HG03378 (cell line): Measurements from ENCODE around the gene SAP25.
"Not testable (repeated sequence)": the region's sequence is repeated elsewhere in the genome, so short reads cannot be mapped to it uniquely, and the experiment has no call there.

Experiments used
- ATAC-seq: cut with Tn5 transposase; IDR thresholded peaks from one replicate; pipeline ENCODE4 v1.9.1; 2021; ENCODE audit warnings: mild to moderate bottlenecking, moderate library complexity; ENCODE audit not compliant: unreplicated experiment

SAP25 gene

DNA sequence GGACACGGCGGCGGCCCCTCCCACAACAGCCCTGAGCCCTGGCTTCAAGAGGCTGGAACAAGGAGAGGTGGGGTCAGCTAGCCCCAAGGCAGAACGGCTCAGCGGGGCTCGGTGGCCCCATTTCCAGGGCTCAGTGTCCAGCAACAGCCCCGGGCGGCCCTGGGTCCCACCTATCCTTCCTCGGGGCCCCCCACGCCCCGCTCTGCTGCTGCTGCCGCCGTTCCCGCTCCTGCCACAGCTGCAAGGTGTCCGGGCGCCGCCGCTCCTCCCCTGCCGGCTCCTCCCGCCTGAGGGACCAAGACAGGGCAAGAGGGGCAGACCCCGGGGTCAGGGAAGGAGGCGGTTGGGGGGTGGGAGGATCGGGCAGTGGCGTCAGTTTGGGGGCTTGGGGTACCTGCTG is 3.4 kb upstream of the SAP25 start:
- ATAC-seq = no peak

DNA sequence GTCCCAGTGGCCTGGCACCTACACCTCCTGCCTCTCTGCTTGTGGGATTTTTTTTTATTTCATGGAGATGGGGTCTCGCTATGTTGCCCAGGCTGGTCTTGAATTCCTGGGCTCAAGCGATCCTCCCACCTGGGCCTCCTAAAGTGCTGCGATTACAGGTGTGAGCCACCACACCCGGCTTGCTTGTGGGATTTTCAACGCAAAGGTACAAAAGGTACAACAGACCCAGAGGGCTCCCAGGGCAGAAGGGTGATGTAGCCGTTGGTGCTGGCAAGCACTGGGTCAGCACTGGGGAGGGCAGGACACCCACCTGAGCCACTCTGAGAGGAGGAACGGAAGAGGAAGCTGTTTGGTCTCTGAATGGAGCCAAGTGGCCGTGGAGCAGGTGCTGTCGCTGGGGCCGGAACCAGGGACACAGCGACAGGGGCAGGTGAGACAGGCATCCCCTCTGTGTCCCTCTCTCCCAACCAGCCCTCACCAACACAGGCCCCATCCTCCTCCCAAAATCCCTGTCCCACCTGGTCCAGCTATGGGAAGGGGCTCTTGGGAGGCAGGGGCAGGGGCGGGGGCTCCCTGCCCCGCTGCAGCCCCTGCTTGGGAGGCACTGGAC is 2.8 kb upstream of the SAP25 start:
- no peak for ATAC-seq

DNA sequence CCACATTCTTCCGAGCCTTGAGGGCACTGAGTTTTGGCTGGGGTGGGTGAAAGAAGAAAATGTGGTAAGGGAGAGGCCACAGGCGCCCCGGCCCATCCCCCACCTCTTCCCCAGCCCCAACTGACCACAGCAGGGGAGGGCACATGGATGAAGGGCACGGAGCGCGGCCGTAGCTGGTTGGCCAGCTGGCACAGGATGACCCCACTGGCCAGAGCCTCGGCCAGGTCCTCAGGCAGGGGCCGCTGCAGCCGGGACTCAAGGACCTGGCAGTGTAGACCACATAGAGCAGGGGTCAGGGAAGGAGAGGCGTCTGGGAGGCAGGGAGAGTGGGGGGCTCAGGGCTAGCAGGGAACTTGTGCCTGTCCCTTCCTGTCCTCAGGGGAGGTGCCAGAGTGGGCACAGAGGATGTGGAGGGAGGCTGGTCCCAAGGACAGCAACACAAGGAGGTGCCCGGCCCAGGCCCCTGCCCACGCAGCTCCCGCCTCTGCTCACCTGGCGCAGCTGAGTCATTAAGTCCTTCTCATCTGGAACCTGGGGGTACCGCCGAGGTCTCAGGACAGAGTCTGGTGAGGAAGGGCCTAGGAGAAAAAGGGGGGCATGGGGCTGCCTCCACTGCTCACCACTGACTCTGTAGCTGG is 2.2 kb upstream of the SAP25 start:
- no peak for ATAC-seq

DNA sequence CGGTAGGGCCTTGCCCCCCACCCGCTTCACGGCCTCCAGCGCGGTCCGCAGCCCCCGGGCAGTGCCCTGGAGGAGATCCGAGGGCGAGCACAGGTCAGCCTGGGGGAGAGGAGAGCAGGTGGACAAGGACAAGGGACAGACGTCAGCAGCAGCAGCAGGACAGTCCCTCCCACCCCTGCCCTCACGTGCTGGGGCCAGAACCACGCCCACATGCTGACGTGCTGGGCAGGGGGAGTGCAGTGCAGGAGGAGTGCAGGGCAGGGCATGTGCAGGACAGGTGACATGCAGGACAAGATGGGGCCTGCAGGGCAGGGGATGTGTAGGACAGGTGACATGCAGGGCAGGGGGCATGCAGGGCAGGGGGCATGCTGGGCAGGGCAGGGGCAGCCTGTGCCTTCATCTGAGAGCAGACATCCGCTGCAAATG is 1.5 kb upstream of the SAP25 start:
- ATAC-seq = no peak

DNA sequence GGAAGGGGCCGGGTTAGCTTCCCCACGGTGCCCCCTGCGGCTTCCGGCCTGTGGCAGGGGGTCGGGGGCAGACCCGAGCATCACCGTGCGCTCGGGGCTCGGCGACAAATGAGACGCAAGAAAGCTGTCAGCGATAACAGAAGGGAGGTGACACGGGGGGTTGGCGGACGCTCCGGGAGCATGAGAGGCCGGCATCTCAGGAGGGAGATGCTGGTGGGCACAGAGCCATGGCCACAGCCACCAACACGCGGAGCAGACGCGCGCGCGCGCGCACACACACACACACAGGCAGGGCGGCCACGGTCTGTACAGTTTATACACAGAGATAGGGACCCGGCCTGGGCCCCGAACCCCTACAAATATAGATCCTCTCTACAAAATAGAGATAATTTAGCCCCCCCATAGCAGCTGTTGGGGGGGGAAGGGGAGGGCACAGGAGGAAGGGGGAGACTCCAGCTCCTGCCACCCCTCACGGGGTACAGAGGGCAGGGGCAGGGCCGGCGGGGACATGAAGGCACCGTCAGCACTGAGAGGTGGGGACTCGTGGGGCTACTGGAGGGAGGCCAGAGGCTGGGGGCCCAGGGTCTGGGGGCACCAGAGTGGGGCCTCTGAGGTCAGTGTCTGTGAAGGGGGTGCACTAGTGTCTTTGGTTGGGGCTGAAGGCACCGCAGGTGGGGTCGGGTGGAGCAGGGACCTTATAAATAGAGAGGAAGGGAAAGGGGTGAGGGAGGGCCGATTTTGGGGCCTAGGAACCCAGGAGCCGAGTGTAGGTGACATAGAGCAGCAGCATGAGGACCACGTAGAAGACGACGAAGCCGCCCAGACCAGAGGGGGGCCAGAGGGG is 884 bp upstream of the SAP25 start:
- ATAC-seq = no peak

DNA sequence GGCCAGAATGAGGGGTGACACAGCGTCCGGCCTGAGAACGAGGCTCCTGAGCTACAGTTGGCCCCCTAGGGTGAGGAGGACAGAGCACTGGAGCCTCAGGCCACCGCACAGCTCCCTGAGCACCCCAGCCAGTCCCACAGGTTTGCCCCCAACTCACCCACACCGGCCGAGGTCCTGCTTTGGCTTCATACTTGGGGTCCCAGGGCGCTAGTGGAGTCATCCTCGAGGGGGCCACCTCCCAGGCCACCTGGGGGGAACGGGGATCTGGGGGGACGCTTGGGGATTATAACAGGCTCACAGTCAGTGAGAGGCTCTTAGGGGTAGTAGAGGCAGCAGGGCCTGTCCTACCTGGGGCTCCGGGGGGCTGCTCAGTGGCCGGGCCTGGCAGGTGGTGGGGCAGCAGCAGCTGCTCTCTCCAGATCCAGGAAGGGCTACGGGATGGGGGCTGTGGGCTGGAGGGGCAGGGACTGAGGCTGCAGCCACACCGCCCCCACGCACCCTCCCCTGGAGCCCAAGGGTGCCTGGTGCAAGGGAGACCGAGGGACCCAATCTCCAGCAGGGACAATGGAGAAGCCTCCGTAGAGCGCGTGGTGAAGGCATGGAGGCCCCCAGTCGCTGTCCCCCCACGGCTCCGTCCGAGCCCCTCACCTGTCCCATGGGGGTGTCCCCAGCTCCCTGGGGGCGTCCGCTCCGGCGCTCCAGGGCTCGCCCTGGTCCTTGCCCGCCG is 588 bp downstream of the SAP25 start:
- ATAC-seq = no peak

DNA sequence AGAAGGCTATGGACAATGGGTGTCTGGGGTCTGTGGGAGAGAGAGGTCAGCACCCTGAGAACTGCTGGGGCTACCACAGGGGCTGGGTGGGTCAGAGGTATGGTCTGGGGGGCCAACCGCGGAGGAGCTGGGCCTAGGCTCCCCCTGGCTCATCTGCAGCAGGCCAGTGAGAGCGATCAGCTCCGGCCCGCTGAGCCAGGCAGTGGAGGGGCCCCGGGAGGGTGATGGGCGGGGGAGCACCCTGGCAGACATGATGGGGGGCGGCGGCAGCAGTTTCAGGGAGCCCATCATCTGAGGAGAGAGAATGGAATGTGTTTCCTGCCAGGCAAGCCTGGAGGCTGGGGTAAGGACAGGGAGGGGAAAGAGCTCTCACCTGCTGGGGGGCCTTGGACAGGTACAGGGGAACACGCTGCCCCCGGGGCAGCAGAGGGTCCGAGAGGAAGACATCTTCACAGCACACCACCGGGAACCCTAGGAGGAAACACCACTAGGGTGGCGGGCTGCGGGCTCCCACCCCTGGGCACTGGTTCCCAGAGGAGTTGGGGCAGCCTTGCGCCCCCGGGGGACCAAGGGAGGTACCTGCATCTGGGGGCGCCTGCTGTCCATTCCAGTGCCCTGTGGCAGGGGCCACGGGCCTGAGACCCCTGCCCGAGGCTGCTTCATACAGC is 1.3 kb downstream of the SAP25 start:
- ATAC-seq = no peak

DNA sequence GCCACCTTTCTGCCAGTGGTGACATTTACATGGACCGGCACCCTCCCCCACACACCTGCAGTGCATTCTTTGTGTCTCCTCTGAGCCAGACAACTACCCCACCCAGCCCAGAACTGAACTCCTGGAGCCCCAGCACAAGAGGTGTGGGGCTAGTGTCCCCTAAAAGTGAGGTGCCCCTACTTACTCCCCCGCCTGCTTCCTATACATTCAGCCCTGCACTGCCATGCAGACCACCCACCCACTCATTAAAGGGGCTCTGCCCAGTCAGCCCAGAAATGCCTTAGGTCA is 1.9 kb downstream of the SAP25 start:
- ATAC-seq = no peak

DNA sequence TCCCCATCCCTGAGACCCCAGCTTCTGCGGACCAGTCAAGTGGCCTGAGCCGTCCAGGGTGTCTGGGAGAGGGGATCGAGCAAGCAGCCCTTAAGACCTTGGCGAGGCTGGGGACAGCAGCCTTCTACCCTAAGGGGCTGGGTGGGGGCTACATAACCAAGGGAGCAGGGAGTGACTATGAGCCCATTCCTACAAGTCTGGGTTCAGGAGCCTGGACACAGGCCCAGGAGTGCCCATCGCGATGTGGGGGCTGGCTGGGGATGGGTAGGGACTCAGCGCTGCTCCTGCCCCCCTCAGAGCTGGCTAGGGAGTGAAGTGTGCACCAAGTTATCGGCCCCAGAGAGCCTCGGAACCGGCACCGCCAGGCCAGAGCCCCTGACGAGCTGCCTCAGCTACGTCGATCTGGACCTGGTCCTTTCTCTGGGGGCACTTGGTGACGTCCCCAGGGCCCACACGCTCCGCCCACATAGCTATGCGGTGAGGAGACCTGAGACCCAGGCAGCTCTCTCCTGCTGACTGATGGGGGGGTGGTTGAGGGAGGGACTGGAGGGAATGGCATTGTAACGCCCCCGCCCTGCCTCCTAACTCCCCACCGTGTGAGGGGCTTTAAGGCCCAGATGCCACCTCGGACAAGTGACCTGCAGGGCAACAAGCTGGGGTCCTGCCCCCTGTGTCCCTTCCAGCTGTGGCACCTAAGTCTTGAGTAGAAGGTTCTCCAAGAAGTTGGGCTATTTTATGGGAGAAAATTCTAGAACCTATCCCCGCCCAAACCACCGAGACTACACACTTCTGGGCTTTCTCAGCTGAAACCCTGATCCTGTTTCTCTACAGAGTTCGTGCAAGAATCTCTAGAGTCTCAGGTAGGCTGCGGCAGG is 2.5 kb downstream of the SAP25 start:
- ATAC-seq = no peak

DNA sequence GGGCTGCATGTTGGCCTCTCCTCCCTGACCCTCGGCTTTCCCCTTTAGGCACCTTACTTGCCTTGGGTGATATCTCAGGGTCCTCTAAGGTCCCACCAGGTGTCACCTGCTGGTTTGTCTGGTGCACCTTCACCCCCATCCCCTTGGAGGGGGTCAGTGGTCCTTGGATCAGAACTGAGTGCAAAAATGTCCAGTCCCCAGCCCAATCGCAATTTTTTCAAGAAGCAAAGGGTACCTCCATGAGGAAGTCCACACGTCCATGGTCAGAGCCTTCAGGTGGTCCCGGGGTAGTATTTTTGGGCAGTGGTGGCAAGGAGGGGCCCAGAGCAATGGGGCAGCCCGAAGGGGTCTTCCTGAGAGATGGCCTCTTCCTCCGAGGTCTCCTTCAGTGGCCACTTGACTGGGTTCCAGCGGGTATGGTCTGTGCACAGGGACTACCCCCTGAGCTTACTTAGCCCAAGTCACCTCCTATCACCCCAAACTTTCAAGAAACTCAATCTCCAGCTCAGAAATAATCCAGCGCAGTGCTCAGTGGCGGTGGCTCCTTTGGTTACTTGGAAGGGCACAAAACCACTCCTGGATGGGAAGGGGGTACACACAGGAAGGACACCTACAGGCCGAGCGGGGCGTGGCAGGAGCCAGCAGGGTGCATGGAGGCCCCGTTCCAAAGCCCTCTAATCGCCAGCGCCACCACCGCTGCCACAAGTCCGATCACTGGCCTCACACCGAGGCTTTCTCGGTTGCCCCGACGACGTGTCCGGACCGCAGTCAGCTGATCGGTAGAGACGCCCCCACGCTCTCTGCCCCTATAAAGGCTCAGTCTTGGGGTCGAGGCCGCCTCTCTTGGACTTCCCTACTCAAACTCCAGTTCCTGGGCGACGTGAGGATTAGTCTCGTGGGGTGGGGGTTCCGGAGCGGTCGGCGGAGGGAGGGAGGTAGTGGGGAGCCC is 4.5 kb downstream of the SAP25 start:
- ATAC-seq = no peak

DNA sequence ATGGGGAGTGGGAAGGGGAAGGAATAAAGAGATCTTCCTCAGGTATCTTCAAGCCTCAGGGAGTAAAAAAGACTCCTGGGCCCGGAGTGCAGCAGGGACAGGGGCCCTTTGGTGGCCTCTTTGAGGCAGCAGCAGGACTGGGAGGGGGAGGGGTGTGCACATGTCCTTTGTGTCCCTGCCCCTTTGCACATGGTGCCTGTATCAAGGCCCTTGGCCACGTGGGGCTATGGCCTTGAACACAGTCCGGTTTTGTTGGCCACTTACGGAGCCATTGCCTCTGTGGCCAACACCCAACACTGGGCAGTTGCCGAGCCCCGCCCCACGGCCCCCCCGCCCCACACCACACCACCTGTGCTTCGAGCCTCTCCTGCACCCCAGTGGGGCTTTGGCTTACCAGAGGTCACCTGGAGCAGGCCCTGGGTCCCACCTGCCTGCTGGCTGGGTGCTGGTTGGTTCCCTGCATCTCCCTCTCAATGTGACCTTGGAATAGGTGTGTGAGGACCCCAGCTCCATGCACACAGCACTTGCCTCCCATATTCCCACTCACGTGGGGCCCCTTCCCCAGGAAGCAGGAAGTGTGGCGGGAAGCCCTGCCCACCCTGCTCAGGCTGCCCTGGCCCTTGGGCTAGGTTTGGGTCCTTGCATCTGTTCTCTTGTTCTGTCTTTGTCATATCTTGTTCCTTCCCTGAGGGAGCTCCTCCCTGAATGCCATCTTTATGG is 5.4 kb downstream of the SAP25 start:
- ATAC-seq = no peak

DNA sequence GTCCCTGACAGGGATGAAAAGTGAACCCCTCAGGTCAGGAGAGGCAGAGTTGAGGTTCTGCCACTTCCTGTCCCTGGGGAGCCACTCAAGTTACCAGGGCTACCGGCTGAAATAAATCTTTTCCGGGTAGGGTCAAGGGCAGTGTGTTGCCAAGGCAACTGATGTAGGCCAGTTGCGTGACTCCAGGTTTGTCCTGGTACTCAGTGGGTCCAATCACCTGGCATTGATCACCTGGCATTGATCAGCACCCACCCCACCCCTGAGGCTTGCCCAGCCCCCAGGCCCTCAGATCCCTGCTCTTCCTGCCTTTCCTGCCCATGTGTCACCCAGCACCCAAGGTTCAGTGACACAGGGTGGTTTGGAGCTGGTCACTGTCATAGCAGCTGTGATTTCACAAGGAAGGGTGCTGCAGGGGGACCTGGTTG is 5.9 kb downstream of the SAP25 start:
- no peak for ATAC-seq

DNA sequence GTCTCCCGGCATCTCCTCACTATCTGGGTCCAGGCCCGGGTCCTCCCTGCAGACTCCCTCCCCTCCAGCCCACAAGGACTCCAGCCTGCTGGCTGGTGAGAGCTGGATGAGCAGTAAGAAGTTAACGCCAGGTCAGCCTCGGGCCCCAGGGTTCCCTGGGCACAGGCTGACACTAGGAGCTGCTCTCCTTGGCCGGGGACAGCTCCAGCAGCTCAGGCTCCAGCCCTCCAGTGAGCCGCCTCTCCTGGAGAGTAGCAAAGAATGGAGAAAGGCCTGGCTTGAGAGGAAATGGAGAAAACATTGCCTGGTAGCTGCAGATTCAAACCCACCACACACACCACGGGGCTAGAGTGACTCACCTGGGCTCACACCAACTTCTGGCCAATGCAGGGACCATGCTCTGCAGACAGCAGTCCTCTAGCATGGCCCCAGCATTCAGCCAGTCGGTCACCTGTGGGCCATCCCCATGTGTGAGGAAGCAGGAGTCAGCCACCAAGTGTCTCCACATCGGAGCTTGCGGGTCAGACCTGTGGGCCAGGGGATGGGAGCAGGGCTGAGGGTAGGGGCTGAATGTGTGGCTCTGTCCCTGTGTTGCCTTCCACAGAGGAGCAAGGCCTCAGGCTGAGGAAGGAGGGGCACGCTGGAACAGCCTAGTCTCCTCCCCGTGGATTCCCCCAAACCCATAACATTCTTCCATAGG is 6.5 kb downstream of the SAP25 start:
- no peak for ATAC-seq

DNA sequence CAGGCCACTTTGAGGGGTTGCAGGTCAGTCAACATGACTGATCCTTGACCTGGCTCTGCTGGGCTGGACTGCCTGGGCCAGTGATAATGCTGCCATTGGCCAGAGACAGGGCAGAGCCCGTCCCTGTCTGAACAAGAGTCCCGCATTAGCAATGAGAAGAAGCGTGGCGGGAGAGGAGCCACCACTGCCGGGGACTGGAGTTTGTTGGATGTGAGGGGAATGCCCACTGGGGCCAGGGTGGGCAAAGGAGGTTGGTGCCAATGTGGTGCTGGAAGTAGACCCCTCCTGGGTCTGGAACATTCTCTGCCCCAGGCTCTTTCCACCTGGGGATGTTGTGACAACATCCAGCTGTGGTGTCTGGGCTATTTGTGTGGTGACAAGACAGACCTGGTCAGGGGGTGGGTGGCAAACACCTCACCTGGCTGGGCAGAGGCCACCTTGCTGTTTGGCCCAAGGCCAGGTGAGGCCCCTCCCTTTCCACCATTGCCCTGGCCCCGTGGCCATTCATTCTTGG is 7.6 kb downstream of the SAP25 start:
- ATAC-seq = no peak

DNA sequence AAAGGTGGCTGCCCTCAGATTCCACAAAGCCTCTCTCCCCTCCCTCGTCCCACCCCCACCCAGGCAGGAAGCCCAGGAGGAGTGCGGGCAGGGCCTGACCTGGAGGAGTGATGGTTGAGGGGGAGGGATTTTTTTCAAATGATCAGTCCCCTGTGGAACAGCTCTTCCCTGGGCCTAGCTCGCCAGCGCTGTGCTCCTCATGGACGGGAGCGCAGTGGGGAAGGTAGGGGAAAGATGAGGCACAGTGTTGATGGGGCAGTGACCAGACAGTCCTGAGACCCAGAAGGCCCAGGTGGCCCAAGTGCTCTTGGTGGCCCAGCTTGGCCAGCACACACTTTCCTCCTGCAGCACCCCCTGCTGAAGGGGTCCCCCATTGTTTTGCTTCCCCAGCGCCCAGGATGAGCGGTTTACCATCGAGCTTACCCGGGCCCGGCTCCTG is 8.5 kb downstream of the SAP25 start:
- ATAC-seq = no peak

DNA sequence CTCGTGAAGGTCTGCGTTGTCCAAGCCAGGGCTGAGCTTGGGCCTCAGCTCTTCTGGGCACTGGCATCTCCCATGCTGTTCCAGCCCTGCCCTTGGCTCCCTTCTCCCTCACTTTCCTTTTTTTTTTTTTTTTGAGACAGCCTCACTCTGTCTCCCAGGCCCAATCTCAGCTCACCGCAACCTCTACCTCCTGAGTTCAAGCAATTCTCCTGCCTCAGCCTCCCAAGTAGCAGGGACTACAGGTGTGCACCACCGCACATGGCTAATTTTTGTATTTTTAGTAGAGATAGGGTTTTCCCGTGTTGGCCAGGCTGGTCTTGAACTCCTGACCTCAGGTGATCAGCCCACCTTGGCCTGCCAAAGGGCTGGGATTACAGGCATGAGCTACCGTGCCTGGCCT is 9.3 kb downstream of the SAP25 start:
- ATAC-seq = not testable (repeated sequence)

DNA sequence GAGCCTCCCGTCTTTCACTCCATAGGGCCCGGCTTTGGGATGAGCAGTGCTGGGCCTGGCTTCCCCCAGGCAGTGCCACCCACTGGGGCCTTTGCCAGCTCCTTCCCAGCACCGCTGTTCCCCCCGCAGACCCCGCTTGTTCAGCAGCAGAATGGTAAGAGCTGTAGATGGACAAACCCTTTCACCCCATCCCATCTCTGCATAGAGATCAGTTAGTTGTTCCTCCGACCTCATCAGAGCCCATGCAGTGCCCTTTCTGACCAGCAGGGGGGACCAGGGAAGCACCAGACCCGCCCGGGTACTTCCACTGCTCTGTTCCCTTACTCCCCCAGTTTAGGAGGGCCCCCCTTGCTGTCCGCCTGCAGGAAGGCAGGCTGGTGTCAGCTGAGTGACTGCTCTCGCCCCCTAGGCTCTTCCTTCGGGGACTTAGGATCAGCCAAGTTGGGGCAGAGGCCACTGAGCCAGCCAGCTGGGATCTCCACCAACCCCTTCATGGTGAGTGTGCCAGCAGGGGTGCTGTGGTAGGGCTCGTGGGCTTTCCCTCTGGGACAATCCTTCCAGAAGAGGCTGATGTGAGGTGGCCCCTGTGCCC is 9.8 kb downstream of the SAP25 start:
- no peak for ATAC-seq
